NCI-H2227 (cell line): ENCODE data around the gene UMAD1.
A peak's percentile ranks its signal among the peaks of the same experiment; 100 is the strongest.
"Not testable (repeated sequence)": the region's sequence is repeated elsewhere in the genome, so short reads cannot be mapped to it uniquely, and the experiment has no call there.

ENCODE experiments used
- DNase-seq: peaks from one replicate; lab custom pipeline; 2025; ENCODE audit not compliant: unreplicated experiment; lab: John Stamatoyannopoulos, UW

UMAD1 gene

DNA sequence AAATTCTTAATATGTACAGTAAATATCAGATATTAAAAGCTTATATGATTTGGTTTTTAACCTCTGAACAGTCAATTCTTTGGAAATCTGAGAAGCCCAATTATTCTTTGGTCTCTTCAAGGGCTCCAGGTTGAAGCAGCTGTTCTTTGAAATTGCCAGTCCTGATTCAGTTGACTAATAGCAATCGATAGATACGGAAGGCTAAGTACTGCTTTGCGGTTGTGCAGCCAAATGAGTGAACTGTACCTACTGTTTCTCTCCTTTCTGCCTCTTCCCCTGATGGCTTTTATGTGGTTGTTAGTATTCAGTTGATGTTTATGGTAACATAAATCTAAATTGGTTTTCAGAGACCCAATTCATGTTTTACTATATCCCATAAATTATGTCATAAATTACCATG lies 181.0 kb downstream of the UMAD1 start:
- peak; percentile 4 for DNase-seq

DNA sequence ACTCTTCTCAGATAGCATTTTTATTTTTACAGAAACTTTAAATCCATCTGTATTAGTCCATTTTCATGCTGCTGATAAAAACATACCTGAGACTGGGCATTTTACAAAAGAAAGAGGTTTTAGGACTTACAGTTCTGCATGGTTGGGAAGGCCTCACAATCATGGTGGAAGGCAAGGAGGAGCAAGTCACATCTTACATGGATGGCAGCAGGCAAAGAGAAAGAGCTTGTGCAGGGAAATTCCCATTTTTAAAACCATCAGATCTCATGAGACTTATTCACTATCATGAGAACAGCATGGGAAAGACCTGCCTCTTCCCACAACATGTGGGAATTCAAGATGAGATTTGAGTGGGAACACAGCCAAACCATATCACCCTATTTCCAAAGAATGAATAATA lies 184.7 kb downstream of the UMAD1 start:
- DNase-seq: not testable (repeated sequence)

GRCh38 chr7:7829667-7830066 lies 189.1 kb downstream of the UMAD1 start:
- no peak for DNase-seq

GRCh38 chr7:7830122-7830878 lies 189.7 kb downstream of the UMAD1 start:
- DNase-seq: peak; percentile 20

GRCh38 chr7:7832518-7832917 lies 192.0 kb downstream of the UMAD1 start:
- DNase-seq: no peak

- DNase-seq: no peak
Observed at GRCh38 chr7:7834761-7835160, 194.2 kb downstream of the UMAD1 start.

DNA sequence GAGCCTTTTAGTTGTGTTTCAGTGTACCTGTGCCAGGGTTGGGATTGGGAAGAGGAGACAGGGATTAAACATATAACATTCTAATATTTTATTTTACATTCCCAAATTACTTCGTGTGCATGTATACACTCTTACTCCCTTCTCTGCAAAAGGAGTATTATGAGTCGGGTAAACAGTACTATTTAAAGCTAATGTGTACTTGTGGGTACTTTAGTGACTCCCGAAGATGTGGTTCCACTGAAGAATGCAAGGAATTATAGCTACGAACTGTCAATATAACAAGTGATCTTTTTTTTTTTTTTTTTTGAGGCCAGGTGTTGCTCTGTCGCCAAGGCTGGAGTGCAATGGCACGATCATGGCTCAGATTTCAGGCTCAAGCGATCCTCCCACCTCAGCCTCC lies 200.5 kb downstream of the UMAD1 start:
- DNase-seq: no peak

DNA sequence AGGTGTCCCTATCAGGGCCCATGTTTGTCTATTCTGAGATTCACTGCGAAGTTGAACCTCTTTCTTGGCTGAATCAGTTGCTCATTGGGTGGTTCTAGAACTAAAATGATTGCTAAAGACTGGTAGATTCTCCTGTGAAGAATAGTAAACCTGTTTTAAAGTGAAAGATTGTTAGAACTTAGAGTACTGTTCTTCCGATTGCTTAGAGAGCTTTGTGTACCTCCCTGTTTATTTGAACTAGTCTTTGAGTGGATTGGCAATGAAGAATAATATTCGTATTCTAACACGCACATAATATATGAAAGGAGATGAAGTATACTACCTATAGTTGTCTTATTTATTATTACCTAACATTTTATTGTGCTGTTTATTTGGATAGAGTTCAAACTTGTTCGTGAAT lies 202.7 kb downstream of the UMAD1 start:
- DNase-seq: no peak

GRCh38 chr7:7843972-7844371 lies 203.4 kb downstream of the UMAD1 start:
- DNase-seq: no peak

- DNase-seq: no peak
Observed at GRCh38 chr7:7848246-7848645, 207.7 kb downstream of the UMAD1 start.

DNA sequence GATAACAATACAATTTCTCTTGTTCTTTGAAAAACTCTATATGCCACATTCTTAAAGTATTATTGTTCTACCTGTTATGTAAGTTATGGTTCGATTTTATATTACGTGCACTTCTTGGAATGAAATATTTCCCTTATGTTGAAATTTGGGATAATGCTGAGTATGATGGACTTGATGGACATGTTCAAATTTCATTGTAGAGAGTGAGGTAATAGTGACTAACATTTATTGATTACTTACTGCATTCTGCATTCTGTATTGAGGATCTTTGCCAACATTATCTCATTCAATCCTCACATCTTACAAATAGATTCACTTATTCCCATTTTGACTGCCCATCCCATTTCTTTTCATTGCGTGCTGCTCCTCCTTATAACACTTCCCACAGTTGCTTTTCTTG lies 208.3 kb downstream of the UMAD1 start:
- DNase-seq: no peak

DNA sequence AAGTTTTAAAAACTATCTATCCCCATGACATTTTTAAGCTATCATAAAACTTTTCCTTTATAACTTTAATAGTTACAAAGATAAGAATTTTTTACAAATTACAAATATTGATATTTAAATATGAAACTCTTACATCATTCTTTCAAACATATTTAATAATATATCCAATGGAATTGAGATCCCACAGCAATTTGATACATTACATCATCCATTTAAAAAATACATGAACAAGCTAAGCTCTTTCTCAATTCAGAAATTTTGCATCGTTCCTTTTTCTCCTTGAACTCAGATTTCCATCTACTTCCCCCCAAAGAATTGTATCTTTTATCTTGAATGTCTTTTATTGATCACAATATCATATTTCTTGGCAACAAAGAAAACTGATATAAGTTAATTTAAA lies 209.6 kb downstream of the UMAD1 start:
- DNase-seq: no peak

DNA sequence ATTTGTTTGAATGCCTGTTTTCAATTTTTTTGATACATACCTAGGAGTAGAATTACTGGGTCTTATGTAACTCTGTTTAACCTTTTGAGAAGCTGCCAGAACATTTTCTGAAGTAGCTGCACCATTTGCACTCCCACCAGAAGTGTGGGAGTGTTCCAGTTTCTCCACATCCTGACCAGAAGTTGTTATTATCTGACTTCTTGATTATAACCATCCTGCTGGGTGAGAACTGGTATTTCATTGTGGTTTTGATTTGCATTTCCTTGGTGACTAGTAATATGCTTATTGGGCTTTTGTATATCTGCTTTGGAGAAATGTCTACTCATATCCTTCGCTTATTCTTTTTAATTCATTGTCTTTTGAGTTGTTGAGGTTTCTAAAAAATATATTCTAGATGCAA lies 210.8 kb downstream of the UMAD1 start:
- DNase-seq: no peak

GRCh38 chr7:7851991-7852390 lies 211.4 kb downstream of the UMAD1 start:
- DNase-seq: no peak

GRCh38 chr7:7857143-7857583 lies 216.6 kb downstream of the UMAD1 start:
- no peak for DNase-seq

DNA sequence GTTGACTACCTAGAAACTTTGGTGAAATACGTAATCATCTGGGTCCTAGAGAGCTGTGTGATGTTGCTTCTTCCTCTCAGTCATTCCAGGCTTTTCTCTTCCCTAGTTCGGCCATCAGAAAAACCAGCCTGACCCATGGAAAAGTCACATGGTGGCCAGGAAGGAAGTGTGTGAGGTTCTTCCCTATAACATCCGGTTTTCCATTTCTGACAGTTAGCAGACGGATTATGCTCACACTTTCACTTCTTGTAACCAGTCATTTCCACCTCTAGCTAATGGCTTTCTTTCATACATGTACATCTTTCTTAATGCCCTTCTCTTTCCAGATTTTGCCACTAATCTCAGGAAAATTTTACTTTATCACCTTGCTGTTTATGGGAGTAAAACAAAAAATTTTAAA lies 218.0 kb downstream of the UMAD1 start:
- no peak for DNase-seq

- DNase-seq: no peak
Observed at GRCh38 chr7:7859411-7859810, 218.9 kb downstream of the UMAD1 start.

DNA sequence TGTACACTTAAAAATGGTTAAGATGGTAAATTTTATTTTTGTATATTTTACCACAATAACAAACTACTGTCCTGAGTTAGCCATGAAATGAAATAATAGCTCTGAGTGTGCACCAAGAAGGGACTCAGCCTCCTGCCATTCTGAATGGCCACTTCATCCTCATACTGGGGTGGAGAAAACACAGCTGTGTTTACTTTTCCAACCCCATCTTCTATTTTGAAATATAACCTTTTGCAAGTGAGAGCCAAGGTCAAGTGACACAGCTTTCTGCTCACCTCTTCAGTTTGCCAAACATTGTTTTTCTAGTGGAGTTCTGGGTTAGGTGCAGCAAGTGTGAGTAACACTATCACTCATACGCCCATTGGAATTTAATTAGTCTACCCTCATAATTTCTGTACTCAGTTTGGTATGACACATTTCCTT lies 220.7 kb downstream of the UMAD1 start:
- DNase-seq: peak; percentile 56

DNA sequence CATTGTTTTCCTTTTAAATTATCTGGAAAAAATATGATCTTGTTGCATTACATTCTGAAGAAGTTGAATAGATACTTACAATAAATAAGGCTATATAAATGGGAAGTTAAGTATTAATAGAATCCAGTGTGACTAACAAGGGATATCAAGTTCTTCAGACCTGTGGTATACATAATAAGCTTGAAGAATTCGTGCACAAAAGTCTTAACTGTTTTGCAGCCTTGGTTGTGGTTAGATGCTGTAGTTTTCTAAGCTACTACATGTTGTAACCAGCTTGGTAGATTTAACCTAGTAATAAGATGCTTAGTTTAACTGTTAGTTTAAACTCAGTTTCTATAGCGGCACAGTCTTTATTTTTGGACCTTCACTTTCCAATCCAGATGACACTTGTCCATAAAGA lies 221.8 kb downstream of the UMAD1 start:
- no peak for DNase-seq

DNA sequence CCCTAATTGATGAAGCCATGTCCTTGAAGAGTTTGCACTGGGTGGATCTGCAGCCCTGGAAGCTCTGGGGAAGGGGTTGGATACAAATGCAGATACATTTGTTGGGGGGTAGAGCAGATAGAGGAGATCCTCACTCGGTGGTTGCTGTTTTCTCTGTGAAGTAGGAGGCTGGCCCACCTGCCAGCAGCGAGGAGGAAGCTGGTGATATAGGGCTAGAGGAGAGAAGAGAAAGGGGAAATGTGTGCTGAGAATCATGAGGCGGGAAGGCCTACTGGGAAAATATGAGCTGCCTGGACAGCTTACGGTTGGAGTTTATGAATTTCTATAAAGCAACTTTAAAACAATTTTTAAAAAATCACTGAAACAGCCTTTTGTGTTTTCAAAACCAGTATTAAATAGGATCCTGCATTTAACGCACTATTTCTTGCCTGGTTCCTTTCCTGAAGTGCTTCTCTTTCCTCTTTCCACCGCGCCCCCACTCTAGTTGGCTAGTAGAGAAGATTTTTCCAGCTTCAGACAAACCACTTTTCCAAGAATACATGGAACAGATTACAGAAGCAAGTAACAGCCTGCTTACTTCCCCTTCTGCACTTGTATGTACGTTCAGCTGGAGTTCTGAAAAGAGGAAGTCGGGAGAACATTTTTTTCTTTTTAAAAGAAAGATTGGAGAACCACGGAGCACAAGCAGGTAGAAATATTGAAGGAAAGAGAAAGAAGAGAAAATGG lies 227.5 kb downstream of the UMAD1 start:
- no peak for DNase-seq

GRCh38 chr7:7868572-7868899 lies 228.0 kb downstream of the UMAD1 start:
- no peak for DNase-seq

- DNase-seq: no peak
Observed at GRCh38 chr7:7869036-7869435, 228.5 kb downstream of the UMAD1 start.

DNA sequence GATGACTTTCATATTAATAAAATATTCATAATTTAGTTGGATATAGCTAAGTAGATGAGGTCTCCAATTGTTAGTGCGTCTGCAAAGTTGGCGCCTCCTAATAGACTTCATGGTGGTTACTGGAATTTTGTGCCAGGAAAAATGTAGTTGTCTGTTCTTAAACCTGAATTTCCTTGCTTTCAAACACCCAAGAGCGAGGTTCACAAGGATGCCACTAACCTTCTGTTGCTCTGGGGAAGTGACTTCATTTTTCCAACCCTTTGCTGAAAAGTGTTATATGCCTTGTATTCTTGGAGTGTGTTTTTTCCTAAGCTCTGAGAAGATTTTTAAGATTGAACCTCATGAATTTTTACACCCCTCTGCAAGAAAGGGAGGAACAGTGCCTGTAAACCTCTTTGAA lies 229.1 kb downstream of the UMAD1 start:
- no peak for DNase-seq
